Osteocyte (in vitro differentiated cells): Measurements from ENCODE around the gene NOL9. TPM values are rescaled to one million over a fixed set of nuclear protein-coding genes. Genes with fewer than 3 reads are reported as not detected.

ENCODE experiments used
- DNase-seq: peaks from one replicate; pipeline ENCODE4 v3.0.0; 2021; ENCODE audit warnings: mixed read lengths; ENCODE audit not compliant: unreplicated experiment; ENCODE audit errors: extremely low spot score
- H3K27ac Mint-ChIP-seq: one replicate; pipeline ENCODE4 v1.8.0; 2021; ENCODE audit warnings: mild to moderate bottlenecking, mixed read lengths; ENCODE audit not compliant: unreplicated experiment
- H3K27me3 Mint-ChIP-seq: one replicate; pipeline ENCODE4 v1.8.0; 2021; ENCODE audit warnings: mixed read lengths; ENCODE audit not compliant: unreplicated experiment
- H3K36me3 Mint-ChIP-seq: one replicate; pipeline ENCODE4 v1.8.0; 2021; ENCODE audit warnings: mixed read lengths; ENCODE audit not compliant: unreplicated experiment
- H3K4me1 Mint-ChIP-seq: one replicate; pipeline ENCODE4 v1.8.0; 2021; ENCODE audit warnings: mixed read lengths; ENCODE audit not compliant: unreplicated experiment
- H3K4me3 Mint-ChIP-seq: one replicate; pipeline ENCODE4 v1.8.0; 2021; ENCODE audit warnings: mild to moderate bottlenecking, moderate library complexity, mixed read lengths; ENCODE audit not compliant: unreplicated experiment
- H3K9me3 Mint-ChIP-seq: one replicate; pipeline ENCODE4 v1.8.0; 2021; ENCODE audit warnings: mixed read lengths; ENCODE audit not compliant: unreplicated experiment
- total RNA-seq: library from RNA; stranded (reverse); gene quantifications from 2 replicates; pipeline ENCODE4 v1.2.1, GENCODE V29; 2021
- TF ChIP-seq, protein P1 (sequence below): fragments of 200-600 bp; sonication (generic); IDR thresholded peaks from 2 replicates; pipeline ENCODE4 v1.5.0; 2021; ENCODE audit warnings: antibody characterized with exemption, mild to moderate bottlenecking, moderate library complexity

The NOL9 gene
- total RNA-seq, 1 donor from 2014 or later: 33.5 TPM

- no peaks in the 10 kb centered on the region for H3K9me3 Mint-ChIP-seq
- no peaks in the 10 kb centered on the region for H3K27me3 Mint-ChIP-seq
- H3K36me3 Mint-ChIP-seq: peaks cover 41% of the 10 kb centered on the region
- peaks cover 6% of the 10 kb centered on the region for H3K4me1 Mint-ChIP-seq
- TF ChIP-seq, protein P1, sequence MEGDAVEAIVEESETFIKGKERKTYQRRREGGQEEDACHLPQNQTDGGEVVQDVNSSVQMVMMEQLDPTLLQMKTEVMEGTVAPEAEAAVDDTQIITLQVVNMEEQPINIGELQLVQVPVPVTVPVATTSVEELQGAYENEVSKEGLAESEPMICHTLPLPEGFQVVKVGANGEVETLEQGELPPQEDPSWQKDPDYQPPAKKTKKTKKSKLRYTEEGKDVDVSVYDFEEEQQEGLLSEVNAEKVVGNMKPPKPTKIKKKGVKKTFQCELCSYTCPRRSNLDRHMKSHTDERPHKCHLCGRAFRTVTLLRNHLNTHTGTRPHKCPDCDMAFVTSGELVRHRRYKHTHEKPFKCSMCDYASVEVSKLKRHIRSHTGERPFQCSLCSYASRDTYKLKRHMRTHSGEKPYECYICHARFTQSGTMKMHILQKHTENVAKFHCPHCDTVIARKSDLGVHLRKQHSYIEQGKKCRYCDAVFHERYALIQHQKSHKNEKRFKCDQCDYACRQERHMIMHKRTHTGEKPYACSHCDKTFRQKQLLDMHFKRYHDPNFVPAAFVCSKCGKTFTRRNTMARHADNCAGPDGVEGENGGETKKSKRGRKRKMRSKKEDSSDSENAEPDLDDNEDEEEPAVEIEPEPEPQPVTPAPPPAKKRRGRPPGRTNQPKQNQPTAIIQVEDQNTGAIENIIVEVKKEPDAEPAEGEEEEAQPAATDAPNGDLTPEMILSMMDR: no peak
- no peak overlapping the region for H3K27ac Mint-ChIP-seq
- no peak for DNase-seq
- no peak overlapping the region for H3K4me3 Mint-ChIP-seq
Observed at GRCh38 chr1:6530504-6531160, 23.7 kb downstream of the NOL9 start.

DNA sequence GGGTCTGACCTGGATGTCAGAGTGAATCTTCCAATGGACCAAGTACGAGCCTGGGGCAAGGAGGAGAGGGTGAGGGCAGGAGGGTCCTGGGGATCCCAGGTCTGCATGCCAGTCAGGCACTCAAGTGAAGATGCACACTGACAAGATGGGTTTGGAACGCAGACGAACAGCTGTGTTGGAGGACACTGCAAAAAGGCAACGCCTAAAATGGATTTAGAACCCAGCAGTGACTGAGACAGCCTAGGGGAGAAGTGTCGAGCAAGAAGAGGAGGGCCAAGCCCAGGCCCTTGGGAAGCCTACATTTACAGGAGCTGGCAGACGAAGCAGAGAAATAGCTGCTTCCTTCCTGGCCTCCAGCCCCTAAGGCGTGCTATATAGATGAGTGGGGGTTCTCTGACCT is 25.8 kb downstream of the NOL9 start:
- H3K27me3 Mint-ChIP-seq: no peaks in the 10 kb centered on the region
- DNase-seq: no peak
- H3K4me3 Mint-ChIP-seq: no peak overlapping the region
- H3K27ac Mint-ChIP-seq: no peak overlapping the region
- TF ChIP-seq, protein P1: no peak
- H3K36me3 Mint-ChIP-seq: peaks cover 33% of the 10 kb centered on the region
- H3K9me3 Mint-ChIP-seq: no peaks in the 10 kb centered on the region
- peaks cover 4% of the 10 kb centered on the region for H3K4me1 Mint-ChIP-seq

GRCh38 chr1:6526316-6526715 is 28.0 kb downstream of the NOL9 start:
- TF ChIP-seq, protein P1: no peak
- Mint-ChIP-seq H3K9me3 (no peaks in the 10 kb centered on the region), H3K4me1 (peaks cover 10% of the 10 kb centered on the region), H3K27ac (no peak overlapping the region), H3K36me3 (peaks cover 19% of the 10 kb centered on the region), H3K27me3 (no peaks in the 10 kb centered on the region), H3K4me3 (no peak overlapping the region)
- no peak for DNase-seq

DNA sequence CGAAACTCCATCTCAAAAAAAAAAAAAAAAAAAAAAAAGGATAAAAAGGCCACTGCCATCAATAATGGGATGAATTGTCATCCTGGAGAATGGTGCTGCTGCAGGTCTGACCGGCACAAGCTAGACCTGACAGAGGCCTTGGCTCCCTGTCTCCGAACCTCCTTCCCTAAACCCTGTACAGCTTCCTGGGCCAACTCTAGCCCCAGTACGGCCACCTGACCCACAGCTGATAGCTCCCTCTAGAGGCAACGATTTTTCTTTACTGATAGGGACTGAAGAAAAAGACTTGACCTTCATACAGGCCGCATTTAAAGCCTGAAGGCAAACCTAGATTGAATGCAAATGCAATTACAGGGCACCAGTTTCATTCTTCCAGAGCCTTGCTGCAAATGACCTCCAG is 30.7 kb downstream of the NOL9 start:
- Mint-ChIP-seq H3K27me3 (no peaks in the 10 kb centered on the region), H3K4me1 (peaks cover 36% of the 10 kb centered on the region), H3K36me3 (peaks cover 13% of the 10 kb centered on the region), H3K27ac (peak overlapping the region; percentile 23), H3K9me3 (no peaks in the 10 kb centered on the region), H3K4me3 (no peak overlapping the region)
- no peak for DNase-seq
- TF ChIP-seq, protein P1: peak; percentile 62

DNA sequence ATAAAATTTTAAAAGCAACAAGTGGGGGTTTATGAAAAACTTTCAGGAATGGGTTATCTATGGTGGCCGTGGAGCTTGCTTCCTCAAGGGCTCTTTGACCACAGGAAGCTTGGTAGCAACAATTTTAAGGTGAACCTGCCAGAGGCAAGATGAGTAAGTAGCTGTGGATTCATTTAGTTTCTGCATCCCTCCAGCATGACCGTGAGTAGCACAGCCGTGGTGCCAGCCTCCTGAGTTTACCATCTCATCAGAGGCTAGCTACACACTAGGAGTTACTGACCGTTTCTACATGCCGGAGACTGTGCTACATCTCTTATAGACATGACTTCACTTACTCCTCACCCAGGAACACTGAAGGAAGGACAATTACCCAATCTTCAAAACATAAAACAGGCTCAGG is 32.8 kb downstream of the NOL9 start:
- TF ChIP-seq, protein P1: no peak
- H3K4me3 Mint-ChIP-seq: no peak overlapping the region
- H3K27ac Mint-ChIP-seq: peak overlapping the region; percentile 88
- no peaks in the 10 kb centered on the region for H3K27me3 Mint-ChIP-seq
- H3K4me1 Mint-ChIP-seq: peaks cover 47% of the 10 kb centered on the region
- no peaks in the 10 kb centered on the region for H3K9me3 Mint-ChIP-seq
- H3K36me3 Mint-ChIP-seq: peaks cover 3% of the 10 kb centered on the region
- no peak for DNase-seq
